MM.1S (cell line): ENCODE data around the gene PDE6B.

Experiments used
- DNase-seq: peaks from one replicate; pipeline ENCODE4 v3.0.0-alpha.2; 2015
- H2AFZ ChIP-seq: fragments of 300-600 bp; sonication (generic); 2 replicates; pipeline ENCODE4 v1.6.0; 2016; ENCODE audit warnings: antibody characterized with exemption, low read length
- H3F3A ChIP-seq: fragments of 300-600 bp; sonication (generic); 2 replicates; pipeline ENCODE4 v1.6.1; 2016; ENCODE audit warnings: mild to moderate bottlenecking, antibody characterized with exemption, low read length, moderate library complexity, mixed read lengths; ENCODE audit not compliant: insufficient read depth
- H3K27ac ChIP-seq: fragments of 300-600 bp; sonication (generic); 2 replicates; pipeline ENCODE4 v1.5.1; 2016; ENCODE audit warnings: mild to moderate bottlenecking, low read length
- H3K27me3 ChIP-seq: fragments of 300-600 bp; sonication (generic); replicated peaks from 2 replicates; pipeline ENCODE4 v1.6.0; 2016; ENCODE audit warnings: low read length; ENCODE audit not compliant: insufficient read depth
- H3K36me3 ChIP-seq: fragments of 300-600 bp; sonication (generic); replicated peaks from 2 replicates; pipeline ENCODE4 v1.6.1; 2016; ENCODE audit warnings: mild to moderate bottlenecking, low read length, mixed read lengths; ENCODE audit not compliant: insufficient read depth
- H3K4me1 ChIP-seq: fragments of 300-600 bp; sonication (generic); 2 replicates; pipeline ENCODE4 v1.6.1; 2016; ENCODE audit warnings: low read length, mixed read lengths
- H3K4me2 ChIP-seq: fragments of 300-600 bp; sonication (generic); 2 replicates; pipeline ENCODE4 v1.6.0; 2016; ENCODE audit warnings: low read depth, low read length
- H3K4me3 ChIP-seq: fragments of 300-600 bp; sonication (generic); 2 replicates; pipeline ENCODE4 v1.5.1; 2016; ENCODE audit warnings: low read length, mixed read lengths
- H3K79me2 ChIP-seq: fragments of 300-600 bp; sonication (generic); 2 replicates; pipeline ENCODE4 v1.6.1; 2016; ENCODE audit warnings: mixed run types, low read length, mixed read lengths
- H3K9ac ChIP-seq: fragments of 300-600 bp; sonication (generic); 2 replicates; pipeline ENCODE4 v1.6.1; 2016; ENCODE audit warnings: low read length, mixed read lengths
- H3K9me2 ChIP-seq: fragments of 300-600 bp; sonication (generic); replicated peaks from 2 replicates; pipeline ENCODE4 v1.6.1; 2016; ENCODE audit warnings: mild to moderate bottlenecking, low read length, mixed read lengths; ENCODE audit not compliant: insufficient read depth
- H3K9me3 ChIP-seq: fragments of 300-600 bp; sonication (generic); replicated peaks from 2 replicates; pipeline ENCODE4 v1.6.1; 2016; ENCODE audit warnings: mild to moderate bottlenecking, low read length, mixed read lengths; ENCODE audit not compliant: insufficient read depth
- H4K20me1 ChIP-seq: fragments of 300-600 bp; sonication (generic); 2 replicates; pipeline ENCODE4 v1.6.1; 2016; ENCODE audit warnings: mild to moderate bottlenecking, low read length, moderate library complexity, mixed read lengths; ENCODE audit not compliant: insufficient read depth
- CTCF ChIP-seq: fragments of 300-600 bp; sonication (generic); IDR thresholded peaks from 2 replicates; pipeline ENCODE4 v1.5.1; 2016; ENCODE audit warnings: antibody characterized with exemption, low read length, mixed read lengths
- EZH2 ChIP-seq: fragments of 300-600 bp; sonication (generic); optimal IDR thresholded peaks from 2 replicates; pipeline ENCODE3; 2017; ENCODE audit warnings: low read depth, mild to moderate bottlenecking, antibody characterized with exemption, low read length, mixed read lengths
- EZH2phosphoT487 ChIP-seq: fragments of 300-600 bp; sonication (generic); IDR thresholded peaks from 2 replicates; pipeline ENCODE4 v1.6.1; 2018; ENCODE audit warnings: antibody characterized with exemption, low read length

Gene PDE6B

DNA sequence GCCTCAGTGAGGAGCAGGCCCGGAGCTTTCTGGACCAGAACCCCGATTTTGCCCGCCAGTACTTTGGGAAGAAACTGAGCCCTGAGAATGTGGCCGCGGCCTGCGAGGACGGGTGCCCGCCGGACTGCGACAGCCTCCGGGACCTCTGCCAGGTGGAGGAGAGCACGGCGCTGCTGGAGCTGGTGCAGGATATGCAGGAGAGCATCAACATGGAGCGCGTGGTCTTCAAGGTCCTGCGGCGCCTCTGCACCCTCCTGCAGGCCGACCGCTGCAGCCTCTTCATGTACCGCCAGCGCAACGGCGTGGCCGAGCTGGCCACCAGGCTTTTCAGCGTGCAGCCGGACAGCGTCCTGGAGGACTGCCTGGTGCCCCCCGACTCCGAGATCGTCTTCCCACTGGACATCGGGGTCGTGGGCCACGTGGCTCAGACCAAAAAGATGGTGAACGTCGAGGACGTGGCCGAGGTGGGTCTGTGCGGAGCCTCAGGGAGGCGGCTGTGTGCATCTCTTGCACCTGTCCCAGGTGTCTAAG lies 323 bp downstream of the PDE6B start:
- Histone ChIP-seq H3K9me3 (no peaks in the 10 kb centered on the region), H3K36me3 (no peaks in the 10 kb centered on the region), H2AFZ (no peak overlapping the region), H3K9ac (no peak overlapping the region), H3K4me1 (no peaks in the 10 kb centered on the region), H3K4me2 (no peak overlapping the region), H3K27me3 (no peaks in the 10 kb centered on the region), H4K20me1 (no peaks in the 10 kb centered on the region), H3K79me2 (no peaks in the 10 kb centered on the region), H3K4me3 (no peak overlapping the region), H3F3A (no peaks in the 10 kb centered on the region), H3K27ac (no peak overlapping the region), H3K9me2 (no peaks in the 10 kb centered on the region)
- no peak for TF ChIP-seq CTCF
- no peak for TF ChIP-seq EZH2phosphoT487
- TF ChIP-seq EZH2: no peak
- no peak for DNase-seq

- no peaks in the 10 kb centered on the region for H3K36me3 ChIP-seq
- no peaks in the 10 kb centered on the region for H3K79me2 ChIP-seq
- H3K9ac ChIP-seq: no peak overlapping the region
- H2AFZ ChIP-seq: no peak overlapping the region
- H3K9me3 ChIP-seq: no peaks in the 10 kb centered on the region
- H4K20me1 ChIP-seq: no peaks in the 10 kb centered on the region
- TF ChIP-seq EZH2 (no peak), CTCF (no peak), EZH2phosphoT487 (no peak)
- H3K27ac ChIP-seq: no peak overlapping the region
- no peak overlapping the region for H3K4me3 ChIP-seq
- no peaks in the 10 kb centered on the region for H3K27me3 ChIP-seq
- H3K4me1 ChIP-seq: no peaks in the 10 kb centered on the region
- H3K9me2 ChIP-seq: no peaks in the 10 kb centered on the region
- DNase-seq: no peak
- H3F3A ChIP-seq: no peaks in the 10 kb centered on the region
- H3K4me2 ChIP-seq: no peak overlapping the region
Measured at GRCh38 chr4:626201-627091, 1.1 kb downstream of the PDE6B start.

GRCh38 chr4:627347-628125 lies 2.2 kb downstream of the PDE6B start:
- no peak overlapping the region for H2AFZ ChIP-seq
- no peak overlapping the region for H3K9ac ChIP-seq
- no peaks in the 10 kb centered on the region for H3K4me1 ChIP-seq
- H3K27ac ChIP-seq: no peak overlapping the region
- H3K36me3 ChIP-seq: no peaks in the 10 kb centered on the region
- H3K9me2 ChIP-seq: no peaks in the 10 kb centered on the region
- no peaks in the 10 kb centered on the region for H3K27me3 ChIP-seq
- H3K4me3 ChIP-seq: no peak overlapping the region
- H4K20me1 ChIP-seq: no peaks in the 10 kb centered on the region
- H3K79me2 ChIP-seq: no peaks in the 10 kb centered on the region
- no peak overlapping the region for H3K4me2 ChIP-seq
- no peak for DNase-seq
- no peaks in the 10 kb centered on the region for H3K9me3 ChIP-seq
- TF ChIP-seq CTCF: no peak
- no peak for TF ChIP-seq EZH2phosphoT487
- no peak for TF ChIP-seq EZH2
- no peaks in the 10 kb centered on the region for H3F3A ChIP-seq
